ENCODE measurements around the gene NPAS3.

NPAS3 gene

DNA sequence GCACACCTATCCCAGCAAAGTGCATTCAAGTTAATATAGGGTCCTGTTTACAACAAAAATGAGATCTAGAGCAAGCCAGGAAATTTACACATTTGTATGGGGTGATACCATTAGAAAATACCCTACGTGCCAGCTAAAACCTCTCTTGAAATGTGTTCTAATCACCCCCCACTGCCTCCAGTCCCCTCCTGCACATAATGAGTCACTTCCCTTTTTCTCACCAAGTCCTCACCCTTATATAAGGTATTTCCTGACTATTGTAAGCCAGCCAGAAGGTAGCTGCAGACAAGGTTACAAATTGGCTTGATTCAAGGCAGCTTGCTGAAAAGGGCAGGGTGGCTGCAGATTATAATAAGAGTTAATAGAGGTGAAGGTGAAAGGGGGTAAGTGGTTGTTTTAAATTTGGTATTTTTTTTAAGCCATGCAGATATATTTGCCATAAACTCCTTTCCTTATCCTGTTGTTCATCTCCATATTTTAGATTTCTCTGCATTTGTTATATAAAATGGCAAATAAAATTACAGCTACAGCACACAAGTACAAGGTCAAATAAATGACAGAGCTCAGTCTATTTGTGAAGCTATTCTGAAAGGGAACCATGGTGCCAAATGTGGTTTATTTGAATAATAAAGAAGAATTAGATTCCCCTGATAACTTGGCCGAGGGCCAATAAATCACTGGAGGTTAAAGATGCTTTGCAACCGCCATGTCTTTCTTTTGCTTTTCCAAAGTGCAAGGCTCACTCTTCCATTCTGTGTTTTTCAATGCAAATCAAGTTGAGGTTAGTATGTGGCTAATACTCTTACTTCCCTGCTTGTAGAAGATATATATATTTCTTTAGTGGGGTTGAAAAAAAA, 626.3 kb downstream of the NPAS3 start:
- DNase-seq, result no peak

DNA sequence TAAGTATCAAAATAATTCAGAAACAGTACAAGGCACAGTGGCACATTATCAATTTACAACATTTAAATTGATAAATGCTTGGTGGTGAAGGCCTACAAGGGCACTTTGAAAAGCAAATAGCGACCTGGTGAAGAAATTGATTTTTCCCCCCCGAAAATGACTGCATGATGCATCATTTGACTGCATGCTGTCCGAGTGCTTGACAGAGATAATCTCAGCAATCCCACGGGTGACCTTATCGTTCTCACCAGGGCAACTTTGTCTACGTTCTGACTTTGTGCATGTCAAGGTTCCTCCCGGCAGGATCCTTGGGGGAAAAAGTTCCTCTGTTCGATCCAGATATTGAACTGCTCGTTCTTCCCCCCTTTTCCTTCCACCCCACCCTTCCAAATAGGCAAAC, 627.4 kb downstream of the NPAS3 start:
- no peak for DNase-seq

DNA sequence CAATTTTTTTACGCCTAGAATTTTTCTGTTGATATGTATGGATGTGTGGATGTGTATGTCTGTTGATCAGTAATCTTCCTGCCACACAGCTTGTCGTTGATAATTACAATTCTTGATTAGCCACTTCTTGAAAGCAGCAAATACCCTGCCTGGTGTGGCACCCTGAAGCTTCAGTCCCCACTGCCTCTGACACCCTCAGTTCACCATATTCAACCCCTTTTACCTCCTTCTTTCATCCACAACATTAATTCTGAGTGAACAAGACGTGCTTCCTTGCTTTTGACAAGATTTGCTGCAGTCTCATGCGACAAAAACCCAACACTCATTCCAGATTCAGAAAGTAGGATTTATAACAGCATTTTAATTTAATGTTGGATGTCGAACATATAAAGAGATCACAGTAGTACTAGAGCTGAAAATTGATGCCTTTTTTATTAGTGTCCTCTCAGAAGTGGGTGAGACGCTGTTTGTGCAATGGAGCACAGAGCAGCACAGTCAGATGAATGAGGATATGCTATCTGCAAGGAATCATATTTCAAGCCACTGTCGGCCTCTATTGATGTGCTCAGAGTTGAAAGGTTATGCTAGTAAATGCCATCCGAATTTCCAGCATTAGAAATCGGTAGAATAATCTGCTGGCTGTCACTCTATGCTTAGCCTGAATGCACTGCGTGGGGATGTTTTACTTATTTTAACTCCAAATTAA, 628.5 kb downstream of the NPAS3 start:
- DNase-seq, result no peak

DNA sequence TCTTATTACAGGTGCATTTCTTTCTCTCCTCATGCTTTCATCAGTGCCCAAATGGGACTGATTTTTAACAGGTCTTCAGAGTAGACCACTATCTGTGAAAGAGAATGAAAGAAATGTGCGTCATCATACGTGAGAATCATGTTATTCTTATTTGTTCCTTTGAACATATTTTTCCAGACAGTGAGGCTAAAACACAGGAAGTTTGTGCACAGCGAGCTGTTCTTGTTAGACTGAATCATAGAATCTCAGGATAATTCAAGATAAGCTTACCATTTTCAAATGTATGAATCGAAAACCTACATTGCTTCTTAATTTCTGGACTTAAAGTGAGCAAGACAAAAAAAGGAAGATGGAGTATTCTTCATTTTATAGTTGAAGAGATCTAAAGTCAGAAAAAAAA, 629.1 kb downstream of the NPAS3 start:
- DNase-seq, result no peak

DNA sequence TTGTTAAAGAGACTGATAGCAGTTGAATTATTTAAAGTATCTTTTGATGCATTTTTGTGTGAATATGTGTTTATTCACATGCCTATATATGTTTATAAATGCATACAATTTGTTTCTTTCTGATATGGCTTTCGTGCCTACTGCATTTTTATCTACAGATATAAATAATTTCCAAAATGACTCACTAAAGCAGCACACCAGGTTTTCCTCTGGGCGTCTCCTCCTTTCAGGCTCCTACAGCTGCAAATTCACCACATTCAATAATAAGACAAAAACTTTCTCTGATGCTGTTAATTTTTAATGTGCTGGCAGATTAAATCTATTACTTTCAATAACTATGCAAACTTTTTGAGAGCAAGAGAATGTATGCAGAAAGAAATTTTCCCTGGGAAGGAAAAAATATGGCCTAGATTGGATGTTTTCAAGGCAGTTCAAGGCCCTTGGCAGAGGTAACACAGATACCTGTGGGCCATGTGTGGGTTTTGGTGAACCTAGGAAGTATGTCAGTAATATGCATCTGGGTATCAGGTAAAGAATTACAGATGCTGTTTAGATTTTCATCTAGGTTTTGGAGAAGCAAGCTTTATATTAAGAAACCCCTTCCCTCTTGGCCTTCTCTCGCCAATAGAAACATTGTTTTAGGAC, 630.4 kb downstream of the NPAS3 start:
- no peak for DNase-seq

DNA sequence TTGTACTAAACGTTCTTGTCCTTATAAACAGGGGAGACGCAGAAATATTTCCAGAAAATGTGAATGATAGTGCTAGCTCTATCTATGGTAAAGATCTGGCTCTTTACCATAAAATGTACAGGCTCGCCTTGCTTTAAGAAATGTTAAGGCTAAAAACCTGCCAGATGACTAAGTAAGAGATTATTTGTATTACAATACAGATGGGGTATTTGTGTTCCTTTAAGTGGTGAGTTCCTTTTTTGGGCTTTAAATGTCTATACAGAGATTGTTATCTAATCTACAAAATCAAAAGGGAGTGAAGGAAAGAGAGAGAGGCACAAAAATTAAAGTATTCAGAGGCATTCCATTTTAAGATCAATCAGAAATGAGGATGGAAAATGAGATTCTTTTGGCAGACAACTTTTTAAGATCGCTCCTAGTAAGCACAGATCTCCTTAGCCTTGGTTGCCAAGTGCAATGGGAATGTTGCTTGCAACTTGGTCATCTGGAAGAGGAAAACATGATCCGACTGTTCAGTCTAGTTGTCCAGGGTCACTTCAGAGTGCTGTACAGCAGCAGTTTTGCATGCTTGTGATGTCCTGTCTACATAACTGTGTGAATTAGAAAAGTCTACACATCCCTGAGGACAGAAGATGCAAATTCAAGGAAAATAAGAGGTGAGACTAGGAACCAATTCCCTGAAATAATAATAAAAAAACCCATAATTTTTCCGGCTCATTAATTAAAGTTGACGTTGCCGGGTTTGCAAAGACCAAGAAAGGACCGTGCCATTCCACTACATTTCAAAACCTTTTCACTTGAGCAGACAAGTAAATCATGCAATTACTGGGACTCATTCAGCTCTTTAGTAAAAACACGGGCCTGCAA, 631.4 kb downstream of the NPAS3 start:
- DNase-seq, result no peak

DNA sequence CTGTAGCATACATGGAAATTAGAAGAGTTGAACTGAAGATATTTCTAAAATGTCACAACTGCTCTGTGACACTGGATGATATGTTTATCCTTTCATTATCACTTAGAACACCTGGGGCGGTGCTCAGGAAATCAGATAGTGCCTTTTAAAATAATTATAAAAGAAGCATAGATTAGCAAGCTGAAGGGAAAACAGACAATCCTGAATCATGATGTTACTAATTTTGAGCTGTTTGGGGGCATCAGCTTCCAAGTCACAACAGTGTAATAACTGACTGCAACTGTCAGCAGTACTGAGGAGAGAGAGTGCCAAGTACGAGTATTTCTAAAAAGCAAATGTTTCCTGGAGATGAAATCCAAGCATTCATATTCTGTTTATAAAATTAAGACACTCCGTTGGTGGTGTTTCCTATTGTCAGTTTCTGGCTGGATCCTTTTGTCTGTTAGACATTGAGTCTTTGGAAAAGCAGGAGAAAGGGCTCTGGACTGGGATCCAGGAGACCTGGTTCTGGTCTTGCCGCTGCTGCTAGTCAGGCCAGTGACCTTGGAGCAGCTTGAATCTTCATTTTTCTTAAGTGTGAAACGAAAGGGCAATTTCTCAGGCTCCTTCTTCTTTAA, 632.1 kb downstream of the NPAS3 start:
- no peak for DNase-seq

DNA sequence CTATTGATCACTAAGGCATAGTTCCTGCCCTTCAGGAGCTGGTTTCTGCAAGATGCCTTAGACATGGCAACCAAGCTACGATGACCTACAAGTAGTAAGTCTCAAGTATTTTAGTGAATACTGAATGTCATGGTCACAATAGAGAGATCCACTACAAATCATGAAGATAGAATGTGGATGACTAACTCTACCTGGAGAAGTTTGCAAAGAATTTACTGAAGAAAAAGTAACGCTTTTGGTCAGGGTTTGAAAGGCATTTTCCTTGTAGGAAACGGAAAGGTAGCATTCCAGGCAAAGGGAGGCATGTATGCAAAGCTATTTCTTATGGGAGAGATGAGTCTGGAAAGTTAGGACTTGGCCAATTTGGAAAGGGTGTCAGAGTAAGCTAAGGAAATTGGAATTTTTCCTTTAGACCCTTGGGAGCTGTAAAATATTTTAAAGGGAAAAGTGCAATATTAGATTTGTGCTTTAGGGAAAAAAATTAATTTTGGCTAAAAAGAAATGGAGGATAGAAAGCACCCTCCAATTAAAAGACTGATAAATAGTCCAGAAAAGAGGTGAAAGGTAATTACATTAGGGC, 634.7 kb downstream of the NPAS3 start:
- no peak for DNase-seq

DNA sequence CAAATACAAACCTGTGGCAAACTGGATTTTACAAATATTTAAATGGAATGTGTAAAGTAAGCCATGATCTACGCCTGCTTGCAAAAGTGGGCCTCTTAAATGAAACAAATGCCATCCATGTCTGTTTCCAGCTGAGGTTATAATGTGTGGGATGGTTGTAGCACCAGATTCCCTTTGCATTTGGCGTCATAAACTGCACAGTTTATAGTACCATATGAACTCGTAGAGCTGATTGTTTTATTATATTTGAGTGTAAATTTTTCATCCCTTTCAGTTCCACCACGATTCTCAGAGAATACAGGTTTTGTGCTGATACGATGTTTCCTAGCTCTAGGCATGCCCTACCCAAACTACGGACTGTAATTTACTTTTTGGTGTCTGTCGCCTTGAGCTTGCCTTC, 637.3 kb downstream of the NPAS3 start:
- DNase-seq, result no peak

DNA sequence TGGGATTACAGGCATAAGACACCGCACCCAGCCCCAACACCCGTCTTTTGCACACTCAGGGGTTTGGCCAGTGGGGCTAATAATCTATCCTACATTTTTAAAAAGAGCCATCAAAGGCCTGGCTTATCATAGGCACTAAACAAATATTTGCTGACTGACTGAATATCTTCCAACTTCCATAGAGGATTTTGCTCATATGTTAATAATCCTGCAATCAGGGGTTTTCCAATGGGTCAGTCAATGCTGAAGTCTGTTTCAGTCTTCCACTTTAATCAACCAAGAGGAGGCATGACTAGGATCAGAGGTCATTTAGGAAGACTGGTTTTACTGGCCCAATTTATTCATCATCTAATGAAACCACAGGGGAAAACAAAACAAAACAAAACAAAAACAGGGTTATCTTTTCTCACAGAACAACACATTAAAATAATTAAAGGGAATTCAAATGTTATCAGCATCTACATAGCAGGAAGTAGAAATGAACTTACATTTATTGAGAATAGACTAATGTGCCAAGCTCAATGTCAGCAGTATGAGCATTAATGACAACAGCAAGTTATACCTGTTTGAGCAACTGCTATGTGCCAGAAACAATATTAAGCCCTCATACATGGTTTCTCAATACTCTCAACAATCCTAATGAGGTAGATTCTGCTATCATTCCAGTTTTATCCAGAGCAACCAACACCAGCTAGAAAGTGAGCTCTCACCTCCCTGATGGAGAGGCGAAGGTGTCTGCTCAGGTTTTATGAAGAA, 640.0 kb downstream of the NPAS3 start:
- no peak for DNase-seq

DNA sequence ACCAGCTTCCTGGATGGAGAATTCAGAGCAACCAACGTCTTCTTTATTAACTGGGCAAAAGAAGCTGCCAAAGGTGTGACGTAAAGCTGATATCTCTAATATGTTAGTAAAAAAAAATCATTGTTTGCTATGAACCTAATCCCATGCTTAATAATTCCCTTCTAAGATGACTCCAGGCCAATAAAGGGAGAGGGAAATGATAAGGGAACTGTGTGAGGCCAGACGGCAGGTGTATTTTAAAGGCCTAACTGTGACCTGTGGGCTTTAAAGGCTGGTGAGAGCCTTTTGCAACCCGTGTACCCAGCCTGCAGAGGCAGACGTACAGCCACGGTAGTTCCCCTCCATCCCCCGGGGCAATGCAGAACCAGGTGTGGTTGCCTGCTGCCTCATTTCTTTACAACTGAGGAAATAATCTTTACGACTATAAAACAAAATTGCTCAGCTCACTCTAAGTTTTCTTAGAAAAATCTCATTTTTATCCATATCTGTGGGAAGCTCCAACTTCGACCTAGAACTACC, 641.6 kb downstream of the NPAS3 start:
- DNase-seq, result no peak

DNA sequence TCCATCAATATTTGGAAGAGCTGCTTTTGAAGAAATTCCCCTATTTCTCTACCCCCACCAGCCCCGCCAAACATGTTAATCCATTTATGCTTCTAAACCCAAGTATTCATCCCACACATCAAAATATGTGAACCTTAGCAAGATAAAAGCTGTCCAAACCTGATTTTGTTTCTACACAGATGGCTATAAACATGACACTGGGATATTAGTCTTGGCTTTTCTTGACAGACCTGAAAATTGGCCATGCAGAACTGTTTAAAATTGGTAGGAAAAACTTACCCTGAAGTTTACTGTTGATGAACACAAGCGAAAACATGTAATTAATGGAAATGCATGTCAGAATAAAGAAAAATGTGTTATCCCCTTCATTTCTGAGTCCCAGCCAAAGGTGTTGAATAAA, 642.2 kb downstream of the NPAS3 start:
- DNase-seq, result no peak

DNA sequence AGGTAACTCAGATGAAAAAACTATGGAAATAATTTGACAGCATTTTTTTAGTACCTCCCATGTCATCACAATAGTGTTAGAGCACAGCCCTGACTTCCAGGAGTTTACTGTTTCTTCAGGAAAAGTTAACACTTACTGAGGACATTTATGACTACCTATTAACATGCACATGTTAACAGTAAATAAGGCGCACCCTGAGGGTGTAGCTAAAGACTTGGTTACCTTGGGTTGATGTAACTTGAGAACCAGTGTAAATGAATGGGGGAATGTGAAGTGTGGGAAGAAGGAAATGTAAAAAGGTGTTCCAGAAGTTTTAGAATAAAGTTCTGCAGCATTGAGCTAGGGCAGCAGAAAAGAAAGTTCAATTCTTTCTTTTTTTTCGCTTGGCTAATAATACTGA, 646.0 kb downstream of the NPAS3 start:
- DNase-seq, result no peak

DNA sequence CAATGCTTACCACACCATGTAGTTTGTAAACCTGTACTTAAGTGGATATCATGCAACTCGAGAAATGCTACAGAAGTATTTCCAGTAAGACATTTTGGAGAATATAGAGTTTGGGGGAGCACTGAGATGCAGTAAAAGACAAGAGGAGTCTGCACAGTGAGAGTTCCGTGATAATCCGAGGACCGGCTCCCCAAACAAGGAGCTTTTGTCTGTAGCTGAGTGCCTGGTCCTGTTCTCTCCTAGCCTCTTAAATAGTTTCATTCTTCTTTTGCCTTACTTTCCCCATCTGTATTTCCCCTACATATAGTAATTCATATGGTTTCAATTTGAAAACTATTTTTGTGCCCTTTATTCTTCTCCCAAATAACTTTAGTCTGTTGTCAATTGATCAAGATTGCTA, 648.1 kb downstream of the NPAS3 start:
- DNase-seq, result no peak

DNA sequence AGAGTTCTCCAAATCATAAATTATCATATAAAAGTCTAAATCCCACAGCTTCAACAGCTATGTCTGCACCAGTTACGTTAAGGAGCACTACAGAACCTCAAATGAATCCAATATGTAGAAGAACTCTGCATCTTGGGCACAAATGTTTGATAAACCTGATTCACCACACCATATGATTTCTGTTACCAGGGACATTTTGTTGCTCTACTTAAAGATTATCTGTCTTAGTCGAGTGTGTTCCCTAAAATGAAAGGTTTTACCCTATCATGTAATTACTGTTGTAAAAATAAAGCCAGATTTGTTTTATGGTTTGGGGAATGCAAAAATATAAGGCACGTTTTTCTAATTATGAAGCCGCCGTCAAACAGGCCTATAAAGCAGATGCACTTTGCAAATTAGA, 649.1 kb downstream of the NPAS3 start:
- no peak for DNase-seq

DNA sequence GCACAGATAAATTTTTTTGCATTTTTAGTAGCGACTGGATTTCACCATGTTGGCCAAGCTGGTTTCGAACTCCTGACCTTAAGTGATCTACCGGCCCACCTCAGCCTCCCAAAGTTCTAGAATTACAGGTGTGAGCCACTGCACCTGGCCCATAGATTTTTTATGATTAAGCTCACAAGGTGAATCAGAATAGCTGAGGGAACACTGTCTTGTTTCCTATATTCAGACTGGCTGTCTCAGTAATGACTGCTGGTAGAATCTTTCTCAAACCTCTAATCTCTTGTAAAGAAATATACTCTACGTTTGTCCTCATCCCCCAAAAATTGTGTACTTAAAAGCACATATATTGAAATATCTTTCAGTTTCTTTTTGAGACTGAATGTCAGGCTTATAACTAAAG, 650.1 kb downstream of the NPAS3 start:
- no peak for DNase-seq

DNA sequence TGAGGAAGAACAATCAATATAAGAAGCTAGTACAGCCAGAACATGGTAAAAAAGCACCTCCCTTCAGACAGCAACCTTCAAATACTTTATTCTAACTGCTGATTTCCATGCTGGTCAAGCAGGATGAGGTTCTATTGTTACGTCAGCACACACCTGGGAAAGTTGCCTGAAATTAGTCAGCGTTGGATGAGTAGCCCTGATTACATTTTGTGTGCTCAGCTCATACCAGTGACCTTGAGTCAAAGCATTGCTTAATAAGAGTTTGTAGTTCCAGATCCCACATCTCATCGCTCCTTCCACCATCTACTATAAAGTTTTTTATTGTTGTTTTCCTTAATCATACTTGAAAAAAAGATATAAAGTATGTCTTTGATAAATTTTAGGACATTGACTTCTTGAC, 650.7 kb downstream of the NPAS3 start:
- no peak for DNase-seq

DNA sequence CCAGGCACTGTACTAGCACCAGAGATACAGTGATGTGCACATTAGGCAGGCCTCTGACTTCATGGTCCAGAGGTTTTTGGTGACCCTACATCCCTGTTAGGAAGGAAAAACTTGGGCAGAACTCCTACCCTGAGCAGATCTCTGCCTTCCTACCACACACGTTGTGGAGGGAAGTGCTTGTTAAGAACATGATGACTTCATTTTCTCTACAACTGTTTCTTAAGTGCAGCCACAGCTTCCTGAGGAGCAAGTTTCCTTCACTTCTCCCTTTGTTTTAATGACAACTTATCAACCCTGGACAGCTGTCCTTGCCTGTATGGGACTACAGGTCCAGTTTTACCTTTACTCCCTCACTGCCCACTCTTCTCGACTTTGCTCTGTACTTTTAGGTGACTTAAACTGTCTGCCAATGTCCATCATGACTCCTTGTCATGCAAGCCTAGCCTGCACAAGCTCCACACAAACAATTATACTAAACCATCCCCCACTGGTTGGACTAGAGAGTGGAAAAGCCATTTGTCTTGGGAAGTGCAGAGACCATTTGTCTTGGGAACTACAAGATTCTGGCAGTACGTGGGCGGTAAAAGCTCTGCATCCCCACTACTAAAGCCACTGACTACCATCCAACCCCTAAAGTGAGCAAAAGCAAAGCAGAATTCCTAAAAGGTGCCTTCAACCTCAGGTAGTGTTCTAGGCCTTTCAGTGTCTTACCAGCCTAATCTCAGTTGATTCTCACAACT, 652.4 kb downstream of the NPAS3 start:
- no peak for DNase-seq

DNA sequence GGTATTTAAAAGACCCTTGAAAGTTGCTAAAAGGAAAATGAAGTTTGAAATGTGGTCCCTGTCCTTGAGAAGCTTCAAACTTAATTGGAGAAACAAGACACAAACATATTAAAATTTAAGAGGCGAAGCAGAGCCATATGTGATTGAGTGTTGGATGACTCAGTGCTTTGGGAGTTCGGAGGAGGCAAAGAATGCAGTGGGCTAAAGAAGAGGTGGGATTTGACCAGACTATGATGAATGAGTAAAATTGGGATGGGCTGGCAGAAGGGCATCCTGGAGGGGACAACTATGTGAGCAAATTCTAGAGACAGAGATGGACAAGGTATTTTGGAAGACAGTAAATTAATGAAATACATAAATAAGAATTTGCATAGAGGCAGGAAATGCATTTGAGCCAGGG, 653.6 kb downstream of the NPAS3 start:
- no peak for DNase-seq

Data from stimulated activated naive CD4-positive, alpha-beta T cell treated with Interleukin-2 at 50 U/mL for 16 hours (primary cell).